HG02623 (cell line): ENCODE results near the gene FGFBP1.

ENCODE experiments used
- ATAC-seq: cut with Tn5 transposase; IDR thresholded peaks from one replicate; pipeline ENCODE4 v1.9.1; 2021; ENCODE audit warnings: moderate library complexity; ENCODE audit not compliant: unreplicated experiment

FGFBP1 gene

DNA sequence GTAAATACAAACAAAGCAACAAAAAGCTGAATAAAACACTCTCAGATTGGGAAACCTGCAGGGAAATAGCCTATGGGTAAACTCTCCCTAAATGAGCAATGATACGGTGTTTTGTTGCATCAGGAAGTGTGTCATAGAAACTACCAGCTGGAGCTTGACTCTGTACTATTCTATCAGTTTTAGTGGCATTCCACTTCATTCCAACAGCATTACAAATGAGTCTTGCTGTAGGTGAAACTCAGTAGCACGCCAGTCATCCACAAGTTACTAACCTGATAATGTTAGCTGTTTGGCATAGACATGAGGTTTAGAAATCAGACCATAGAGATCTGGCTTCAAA lies 24.9 kb downstream of the FGFBP1 start:
- no peak for ATAC-seq

DNA sequence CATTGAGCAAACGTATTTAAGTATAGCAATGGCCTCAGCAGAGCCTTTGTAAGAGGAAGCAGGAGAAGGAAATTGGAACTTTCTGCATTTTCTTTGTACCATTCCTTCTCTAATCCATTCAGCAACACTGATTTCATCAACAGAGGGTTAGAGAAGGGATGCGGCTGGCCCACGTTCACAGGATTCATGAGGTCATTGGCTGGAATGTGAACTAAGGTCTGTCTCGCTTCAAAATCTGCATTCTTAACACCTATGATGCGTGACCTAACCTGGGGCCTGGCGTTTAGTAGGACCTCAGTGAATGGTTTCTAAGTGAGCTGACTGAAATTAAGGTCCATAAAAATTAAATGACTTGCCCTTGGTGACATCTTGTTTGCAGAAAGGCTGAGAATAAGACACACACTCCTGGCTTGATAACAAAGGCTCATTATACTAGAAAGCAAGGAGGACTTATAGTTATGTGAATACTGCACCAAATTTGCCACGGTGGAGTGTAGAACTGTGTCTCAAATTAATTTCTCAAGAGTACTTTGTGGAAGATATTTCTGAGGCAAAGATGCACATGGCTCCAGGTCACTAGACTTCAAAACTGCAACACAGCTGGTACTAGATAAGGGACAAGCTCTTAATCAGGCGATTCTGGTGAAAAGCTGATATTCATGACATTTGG lies 25.4 kb downstream of the FGFBP1 start:
- no peak for ATAC-seq

DNA sequence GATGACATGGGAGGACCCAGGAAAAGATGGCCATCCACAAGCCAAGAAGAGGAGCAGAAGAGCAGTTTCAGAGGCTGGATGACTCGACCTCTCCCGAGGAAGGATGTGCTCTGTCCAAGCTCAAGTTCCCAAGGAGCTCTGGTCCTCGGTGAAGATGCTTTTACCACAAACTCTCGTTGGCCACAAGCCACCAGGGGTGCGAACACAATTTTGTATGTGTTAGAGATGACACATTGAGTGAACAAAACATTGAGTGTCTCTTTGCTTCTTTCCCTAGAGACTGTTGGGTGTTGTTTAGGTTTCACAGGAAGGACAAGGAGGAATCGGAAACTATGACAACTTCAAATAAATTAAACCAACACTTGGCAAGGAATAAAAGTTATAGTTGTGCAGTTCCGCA lies 26.3 kb downstream of the FGFBP1 start:
- no peak for ATAC-seq

DNA sequence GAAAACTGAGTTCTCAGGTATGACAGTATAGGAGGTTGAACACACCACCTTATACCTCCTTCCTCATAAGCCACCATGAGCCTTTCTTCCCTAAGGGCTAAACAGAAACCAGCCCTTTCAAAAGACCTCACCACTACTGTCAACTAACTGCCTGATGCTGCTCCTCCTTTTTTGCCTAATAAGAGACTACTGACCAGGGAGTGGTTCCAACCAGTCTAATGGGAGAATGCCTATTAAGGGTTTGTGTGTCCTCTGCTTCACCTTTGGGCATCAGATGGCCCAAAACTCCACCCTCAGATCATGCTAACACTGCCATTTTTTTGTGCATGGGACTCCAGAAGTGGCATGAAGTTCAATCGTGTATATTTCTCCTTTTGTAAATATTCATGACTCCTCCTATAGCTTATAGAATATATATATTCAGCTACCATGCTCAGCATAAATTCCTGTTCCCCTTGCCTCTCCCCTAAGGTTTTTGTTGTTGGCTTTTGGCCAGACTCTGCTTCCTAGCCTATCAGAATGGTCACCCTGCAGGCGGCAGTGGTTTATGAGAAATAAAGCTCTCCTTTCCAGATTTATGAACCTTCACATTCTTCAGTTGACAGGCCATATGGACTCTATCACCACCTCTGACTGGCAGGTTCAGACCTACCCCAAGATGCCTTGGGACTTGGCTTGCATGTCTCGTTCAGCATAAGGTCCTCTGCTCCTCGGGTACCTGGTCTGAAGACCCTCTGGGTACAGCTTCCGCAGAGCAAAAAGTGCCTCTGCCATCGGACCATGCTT lies 28.2 kb downstream of the FGFBP1 start:
- no peak for ATAC-seq

DNA sequence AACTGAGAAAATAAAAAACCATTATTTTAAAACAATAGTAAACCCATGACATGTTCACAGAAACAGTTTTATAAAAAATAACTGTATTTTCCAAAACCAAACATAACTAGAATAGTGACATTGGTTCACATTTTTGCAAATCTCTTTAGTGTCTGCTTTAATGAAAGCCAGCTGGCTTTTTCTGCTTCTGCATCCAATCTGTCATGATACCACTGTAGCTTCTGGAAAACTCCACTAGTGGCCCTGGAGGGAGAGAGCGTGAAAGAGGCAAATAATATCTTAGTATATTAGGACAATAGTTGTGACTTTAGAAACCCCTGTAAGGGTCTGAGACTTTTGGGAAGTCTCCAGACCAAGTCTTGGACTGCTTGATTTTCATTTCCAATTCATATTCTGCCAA lies 31.1 kb downstream of the FGFBP1 start:
- no peak for ATAC-seq

DNA sequence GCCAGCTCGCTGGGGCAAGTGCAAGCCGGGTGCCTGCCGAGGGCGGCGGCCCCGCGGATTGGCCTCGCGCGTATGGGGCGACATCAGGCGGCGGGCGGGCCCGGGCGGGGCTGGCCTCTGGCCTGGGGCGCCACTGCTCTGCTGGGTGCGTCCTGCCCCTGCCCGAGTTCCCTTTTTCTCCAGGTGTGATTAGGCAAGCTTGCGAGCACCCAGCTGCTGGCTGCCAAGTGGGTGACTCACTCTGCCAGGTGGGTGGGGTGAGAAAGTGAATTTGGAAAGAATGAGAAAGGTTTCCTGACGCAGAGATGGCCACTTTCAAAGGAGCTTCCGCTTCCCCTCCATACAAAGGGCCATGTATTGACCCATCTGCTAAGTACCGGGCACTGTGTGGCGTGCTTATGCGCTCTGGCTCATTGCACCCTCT lies 32.5 kb downstream of the FGFBP1 start:
- no peak for ATAC-seq

DNA sequence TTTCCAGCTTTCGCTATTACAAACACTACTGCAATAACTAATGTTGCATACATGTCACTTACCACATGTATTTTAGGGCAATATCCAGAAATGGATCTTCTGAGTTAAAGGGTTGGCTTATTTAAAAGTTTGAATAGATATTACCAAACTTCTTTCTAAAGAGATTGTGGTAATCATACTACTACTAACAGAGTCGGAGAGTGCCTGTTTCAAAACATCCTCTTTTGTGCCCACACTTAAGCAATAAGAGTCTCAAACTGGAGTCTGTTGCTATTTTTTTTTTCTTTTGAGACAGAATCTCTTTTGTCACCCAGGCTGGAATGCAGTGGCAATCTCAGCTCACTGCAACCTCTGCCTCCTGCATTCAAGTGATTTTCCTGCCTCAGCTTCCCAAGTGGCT lies 35.8 kb downstream of the FGFBP1 start:
- ATAC-seq = no peak

DNA sequence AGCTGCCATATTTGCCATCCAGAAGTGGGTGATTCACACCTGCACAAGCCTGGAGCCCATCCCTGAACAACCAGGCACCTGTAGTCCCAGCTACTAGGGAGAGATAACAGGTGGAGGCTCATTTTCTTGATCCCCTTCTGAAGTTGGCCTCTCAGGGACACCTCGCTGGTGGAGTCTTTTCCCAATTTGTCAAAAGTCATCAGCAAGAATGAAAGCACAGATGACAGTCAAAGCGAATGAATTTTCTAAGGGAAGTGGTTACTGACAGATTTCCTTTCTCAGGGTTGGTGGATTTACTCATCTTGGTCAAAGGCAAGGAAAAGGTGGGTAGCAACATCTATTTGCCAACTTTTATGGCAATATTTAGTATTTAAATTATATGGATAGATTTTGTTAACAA lies 36.5 kb downstream of the FGFBP1 start:
- no peak for ATAC-seq

DNA sequence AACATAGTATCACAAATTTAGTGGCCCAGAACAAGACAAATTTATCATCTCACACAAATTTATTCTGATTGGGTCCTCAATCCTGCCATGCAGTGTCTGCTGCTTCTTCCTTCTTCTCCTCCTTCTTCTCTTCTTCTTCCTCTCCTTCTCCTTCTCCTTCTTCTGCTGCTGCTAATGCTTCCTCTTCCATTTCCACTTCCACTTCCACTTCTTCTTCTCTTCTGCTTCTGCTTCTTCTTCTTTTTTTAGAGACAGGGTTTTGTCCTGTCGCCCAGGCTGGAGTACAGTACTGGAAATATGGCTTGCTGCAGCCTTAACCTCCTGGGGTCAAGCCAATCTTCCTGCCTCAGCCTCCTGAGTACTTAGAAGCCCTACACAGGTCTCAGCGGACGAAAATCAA lies 37.5 kb downstream of the FGFBP1 start:
- ATAC-seq = no peak

DNA sequence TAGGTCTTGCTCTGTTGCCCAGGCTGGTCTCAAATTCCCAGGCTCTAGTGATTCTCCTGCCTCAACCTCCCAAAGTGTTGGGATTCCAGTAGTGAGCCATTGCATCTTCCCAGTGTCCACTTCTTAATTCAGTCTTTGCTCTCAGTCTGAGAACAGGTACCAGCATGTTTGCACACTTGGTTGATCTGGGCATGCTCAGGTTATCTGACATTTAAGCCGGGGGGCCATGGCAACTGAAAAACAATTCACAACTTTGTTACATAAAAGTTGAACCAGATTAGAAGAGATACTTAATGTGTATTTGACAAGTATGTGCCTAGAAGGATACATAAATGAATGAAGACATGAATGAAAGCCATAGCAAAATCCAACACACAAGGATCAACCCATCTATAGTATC lies 39.0 kb downstream of the FGFBP1 start:
- no peak for ATAC-seq

DNA sequence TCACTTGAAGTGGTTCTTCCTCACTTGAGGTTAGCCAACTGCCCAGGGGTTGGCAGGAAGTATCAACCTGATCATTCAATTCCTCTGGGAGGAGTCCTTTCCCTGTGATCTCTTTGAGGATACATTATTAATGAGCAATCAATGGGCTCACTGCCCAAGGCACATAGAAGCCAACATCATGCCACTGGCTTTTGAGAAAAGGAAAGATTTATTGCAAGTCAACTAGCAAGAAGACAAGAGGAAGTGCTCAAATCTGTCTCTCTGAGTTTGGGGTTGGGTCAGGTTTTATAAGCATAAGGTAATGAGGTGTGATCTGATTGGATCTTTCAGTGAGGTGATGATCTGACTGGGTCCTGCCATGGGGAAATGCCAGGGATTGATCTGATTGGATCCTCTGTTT lies 39.6 kb downstream of the FGFBP1 start:
- ATAC-seq = no peak

DNA sequence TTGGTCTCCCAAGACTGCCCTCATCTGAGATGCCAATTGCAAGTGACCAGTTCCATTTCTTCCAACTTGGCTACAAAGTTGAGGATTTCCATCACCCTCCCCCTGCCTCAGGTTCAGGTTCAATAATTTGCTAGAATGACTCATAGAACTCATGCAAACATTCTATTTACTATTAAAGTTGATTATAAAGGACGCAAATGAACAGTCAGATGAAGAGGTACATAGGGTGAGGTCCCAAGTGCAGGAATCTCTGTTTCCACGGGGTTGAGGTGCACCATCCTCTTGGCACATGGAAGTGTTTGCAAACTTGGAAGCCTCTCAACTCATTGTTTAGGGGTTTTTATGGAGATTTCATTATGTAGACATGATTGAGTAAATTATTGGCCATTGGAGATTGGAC lies 41.0 kb downstream of the FGFBP1 start:
- no peak for ATAC-seq

DNA sequence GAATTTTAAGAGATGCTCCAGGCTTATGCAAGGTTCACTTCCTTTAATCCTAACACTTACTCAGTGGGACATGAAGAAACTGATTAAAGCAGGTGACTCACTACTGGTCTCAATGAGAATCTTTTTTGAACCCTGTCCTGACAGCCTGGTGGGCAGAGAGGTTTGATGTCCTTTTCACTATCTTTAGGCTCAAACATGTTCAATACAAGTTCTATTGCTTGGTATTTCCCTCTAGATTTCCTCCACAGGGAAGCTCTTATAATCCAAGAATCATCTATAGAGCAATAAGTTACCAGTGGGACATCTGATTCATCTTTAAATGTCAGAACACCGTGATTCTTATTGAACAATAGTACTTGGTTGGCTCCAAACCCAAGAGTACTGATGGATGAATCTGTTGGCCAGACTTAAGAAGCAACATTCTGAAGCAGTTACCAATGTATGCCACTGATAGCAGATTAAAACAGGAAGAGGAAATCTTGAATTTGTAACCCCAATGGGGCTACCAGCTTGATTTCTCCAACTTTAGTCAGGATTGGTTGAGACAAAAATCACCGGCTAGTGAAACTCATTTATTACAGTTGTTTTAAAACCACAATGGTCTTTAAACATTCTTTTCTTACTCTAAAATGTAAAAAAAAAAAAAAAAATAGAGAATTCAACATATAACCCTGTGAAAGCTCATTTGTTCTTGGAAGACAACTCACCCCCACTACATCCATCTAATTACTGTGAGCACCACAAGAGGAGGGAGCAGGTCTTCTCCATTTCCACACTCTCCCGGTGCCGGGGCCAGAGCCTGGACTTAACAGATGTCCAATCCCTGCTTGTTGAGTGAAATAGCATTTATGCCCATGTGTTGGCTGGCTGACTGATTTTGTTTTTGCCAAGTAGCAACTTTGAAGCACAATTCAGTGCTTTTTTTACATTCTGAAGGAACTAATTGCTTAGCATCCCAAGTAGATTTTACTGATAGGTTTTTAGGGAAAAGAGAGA lies 43.3 kb downstream of the FGFBP1 start:
- ATAC-seq = no peak

DNA sequence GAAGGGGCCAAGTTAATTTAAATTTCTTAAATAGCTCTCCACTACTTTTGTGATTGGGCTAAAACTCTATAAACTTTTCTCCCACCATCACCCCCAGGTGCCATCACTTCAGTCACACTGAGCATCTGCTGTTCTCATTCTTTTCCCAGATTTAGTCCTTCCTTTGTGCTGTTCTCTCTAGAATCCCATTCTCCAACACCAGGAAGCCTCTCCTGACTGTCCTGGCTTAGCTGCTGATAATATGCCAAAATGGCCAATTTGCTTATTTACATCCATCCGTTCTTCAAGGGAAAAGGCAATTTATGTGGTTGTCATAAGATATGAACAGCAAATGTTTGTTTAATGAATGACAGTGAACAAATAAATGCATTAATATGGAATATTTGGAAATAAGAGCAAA lies 44.1 kb downstream of the FGFBP1 start:
- no peak for ATAC-seq

DNA sequence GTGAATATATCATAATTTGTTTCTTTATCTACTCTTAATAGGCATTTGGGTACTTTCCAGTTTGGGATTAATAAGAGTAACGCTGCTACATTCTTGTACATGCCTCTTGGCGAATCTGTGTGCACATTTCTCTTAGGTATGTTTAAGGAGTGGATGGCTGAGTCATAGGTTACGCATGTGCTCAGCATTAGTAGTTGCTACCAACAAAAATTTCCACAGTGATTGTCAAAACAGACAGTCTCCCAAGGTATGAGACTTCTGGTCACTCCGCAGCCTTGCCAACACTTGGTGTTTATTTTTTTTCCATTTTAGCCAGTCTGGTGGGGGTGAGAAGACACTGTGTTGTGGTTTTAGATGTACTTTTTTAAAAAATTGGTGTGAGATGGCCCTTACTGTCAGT lies 44.6 kb downstream of the FGFBP1 start:
- no peak for ATAC-seq

DNA sequence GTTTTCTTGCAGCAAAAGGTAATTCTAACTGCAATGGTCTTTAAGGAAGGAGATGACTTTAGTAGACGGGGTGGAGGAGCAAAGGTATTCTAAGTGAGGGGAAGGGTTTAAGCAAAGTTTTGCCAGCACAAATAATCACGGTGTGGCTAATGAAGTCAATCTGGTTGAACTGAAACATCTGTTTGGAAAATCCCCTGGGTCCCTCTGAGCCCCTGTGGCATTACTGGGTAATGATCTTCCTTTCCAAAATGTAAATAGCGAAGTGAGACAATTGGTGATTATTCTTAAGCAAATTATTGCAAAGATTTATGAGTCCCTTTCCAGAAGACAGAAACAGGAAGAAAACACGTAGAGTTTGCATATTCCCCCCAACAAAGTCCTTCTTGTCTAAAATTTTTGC lies 47.2 kb downstream of the FGFBP1 start:
- ATAC-seq = peak; percentile 75

DNA sequence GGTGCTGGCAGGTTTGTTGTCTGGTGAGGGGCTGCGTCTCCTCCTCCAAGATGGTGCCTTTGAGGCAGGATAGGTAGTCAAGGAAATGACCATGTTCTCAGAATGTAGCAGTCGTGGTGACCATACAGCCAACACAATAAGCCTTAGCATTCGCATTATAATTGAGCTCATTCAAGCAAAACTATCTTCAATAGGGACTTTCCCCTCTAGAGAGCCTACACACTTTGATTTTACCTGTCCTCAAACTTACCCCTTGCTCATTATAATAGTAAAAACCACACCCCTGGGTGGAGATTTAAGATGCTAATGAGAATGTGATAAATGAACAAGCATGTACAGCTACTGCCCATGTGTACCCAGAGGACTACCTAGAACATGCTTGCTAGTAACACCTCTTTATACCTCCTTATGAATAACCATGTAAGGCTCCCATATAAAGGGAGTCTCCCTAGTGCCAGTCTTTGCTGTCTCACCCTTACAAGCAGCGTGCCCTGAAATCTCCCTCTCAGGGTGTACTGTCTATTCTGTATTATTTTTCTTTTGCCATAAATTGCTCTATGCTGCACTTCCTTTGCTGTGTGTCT lies 48.2 kb downstream of the FGFBP1 start:
- no peak for ATAC-seq

DNA sequence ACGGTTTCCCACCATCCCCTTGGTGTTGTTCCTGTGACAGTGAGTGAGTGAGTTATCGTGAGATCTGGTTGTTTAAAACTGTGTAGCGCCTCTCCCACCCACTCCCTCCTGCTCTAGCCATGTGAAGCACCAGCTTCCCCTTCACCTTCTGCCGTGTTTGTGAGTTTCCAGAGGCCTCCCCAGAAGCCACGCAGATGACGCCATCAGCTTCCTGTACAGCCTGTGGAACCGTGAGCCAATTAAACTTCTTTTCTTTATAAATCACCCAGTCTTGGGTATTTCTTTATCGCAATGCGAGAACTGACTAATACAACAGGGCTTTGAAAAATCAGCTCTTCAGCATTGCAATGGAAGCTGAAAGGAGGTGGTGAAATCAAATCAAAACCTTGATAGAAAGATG lies 50.0 kb downstream of the FGFBP1 start:
- ATAC-seq = no peak
